ENCODE data around the gene FOXP1. TPM values are rescaled to one million over a fixed set of nuclear protein-coding genes. Genes with fewer than 3 reads are reported as not detected.

The FOXP1 gene
- total and polyA plus RNA-seq, 9 of the 15 experiments (the other 6 are each of a cell fraction or from before 2014, with no cell fraction given), result 7.7 to 34.5 (median 13.7) TPM

DNA sequence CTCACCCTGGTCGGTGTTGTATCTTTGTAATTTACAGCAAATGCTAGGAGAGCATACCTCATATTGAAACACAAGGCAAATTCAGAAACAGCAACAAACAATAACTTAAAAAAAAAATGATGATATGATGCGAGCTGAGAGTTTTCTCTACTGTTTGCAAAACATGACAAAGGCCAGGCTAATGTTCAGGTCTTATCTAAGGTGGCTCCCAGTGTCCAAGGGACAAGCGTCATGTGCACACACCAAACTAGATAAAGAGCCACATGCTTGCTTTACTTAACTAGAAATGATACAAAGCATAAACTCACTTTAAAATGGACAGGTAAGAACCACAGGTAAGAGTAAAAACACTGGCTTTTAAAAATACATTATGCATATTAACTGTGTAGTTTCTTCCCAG lies 375.9 kb downstream of the FOXP1 start (continued):
- TF ChIP-seq ZNF699 (CRISPR knock-in tag; IDR thresholded peaks at IDR 0.05; ENCODE audit: insufficient replicate concordance) (no peak), PHF21A (IDR thresholded peaks at IDR 0.05; ENCODE audit: borderline replicate concordance, low read depth) (no peak)
- TF ChIP-seq, protein P1, sequence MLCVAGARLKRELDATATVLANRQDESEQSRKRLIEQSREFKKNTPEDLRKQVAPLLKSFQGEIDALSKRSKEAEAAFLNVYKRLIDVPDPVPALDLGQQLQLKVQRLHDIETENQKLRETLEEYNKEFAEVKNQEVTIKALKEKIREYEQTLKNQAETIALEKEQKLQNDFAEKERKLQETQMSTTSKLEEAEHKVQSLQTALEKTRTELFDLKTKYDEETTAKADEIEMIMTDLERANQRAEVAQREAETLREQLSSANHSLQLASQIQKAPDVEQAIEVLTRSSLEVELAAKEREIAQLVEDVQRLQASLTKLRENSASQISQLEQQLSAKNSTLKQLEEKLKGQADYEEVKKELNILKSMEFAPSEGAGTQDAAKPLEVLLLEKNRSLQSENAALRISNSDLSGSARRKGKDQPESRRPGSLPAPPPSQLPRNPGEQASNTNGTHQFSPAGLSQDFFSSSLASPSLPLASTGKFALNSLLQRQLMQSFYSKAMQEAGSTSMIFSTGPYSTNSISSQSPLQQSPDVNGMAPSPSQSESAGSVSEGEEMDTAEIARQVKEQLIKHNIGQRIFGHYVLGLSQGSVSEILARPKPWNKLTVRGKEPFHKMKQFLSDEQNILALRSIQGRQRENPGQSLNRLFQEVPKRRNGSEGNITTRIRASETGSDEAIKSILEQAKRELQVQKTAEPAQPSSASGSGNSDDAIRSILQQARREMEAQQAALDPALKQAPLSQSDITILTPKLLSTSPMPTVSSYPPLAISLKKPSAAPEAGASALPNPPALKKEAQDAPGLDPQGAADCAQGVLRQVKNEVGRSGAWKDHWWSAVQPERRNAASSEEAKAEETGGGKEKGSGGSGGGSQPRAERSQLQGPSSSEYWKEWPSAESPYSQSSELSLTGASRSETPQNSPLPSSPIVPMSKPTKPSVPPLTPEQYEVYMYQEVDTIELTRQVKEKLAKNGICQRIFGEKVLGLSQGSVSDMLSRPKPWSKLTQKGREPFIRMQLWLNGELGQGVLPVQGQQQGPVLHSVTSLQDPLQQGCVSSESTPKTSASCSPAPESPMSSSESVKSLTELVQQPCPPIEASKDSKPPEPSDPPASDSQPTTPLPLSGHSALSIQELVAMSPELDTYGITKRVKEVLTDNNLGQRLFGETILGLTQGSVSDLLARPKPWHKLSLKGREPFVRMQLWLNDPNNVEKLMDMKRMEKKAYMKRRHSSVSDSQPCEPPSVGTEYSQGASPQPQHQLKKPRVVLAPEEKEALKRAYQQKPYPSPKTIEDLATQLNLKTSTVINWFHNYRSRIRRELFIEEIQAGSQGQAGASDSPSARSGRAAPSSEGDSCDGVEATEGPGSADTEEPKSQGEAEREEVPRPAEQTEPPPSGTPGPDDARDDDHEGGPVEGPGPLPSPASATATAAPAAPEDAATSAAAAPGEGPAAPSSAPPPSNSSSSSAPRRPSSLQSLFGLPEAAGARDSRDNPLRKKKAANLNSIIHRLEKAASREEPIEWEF (CRISPR knock-in tag; IDR thresholded peaks at IDR 0.05), result no peak

DNA sequence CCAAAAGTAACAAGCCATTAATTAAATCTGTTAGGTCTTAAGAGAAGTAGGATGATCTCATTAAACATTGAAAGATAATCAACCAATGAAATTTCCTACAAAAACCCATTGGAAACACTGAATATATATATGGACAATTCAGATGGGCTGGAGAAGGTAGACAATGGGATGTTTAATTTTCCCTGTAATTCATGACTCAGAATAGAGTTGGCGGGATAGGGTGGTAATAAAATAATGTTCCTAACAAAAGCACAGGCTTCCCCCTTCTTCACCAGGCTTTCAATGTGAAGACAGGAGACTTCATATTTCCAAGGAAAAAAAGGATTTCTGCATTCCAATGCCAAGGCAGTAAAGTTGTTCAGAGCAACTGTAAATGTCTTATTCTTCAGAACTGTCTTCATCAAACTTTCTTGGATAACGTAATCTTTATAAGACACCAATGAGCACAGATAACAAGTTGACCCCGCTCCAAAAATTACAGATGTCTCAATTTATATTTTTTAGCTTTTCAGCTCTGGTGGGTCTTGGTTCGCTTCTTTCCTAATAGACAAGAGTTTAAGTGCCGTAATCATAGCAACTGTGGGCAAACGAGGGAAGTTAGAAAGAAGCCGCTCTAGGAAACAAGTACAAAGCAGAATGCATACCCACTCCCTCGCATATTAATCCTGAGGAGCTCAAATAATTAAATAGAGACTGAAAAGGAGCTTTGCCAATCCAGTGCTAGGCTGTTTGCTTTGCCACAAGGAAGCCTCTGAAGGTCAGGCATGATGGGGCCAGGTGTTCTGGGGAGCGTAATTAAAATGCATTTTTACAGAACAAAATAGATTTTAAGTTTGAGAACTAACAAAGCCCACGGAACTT lies 377.0 kb downstream of the FOXP1 start:
- no peaks in the 10 kb centered on the region for H3K9me1 ChIP-seq (ENCODE audit: control insufficient read depth, insufficient read depth, low read length)
- DNase-seq (ENCODE audit: extremely low read depth in 1 of 4, low spot score in 3 of 4) (no peak), ATAC-seq (no peak), FAIRE-seq (no peak)
- H2AFZ ChIP-seq (ENCODE audit: low read depth, low read length), result no peak overlapping the region
- peaks cover 7 to 24% of the 10 kb centered on the region in 2 experiments for H3K4me1 ChIP-seq (replicated peaks in 1 of 2; ENCODE audit: control insufficient read depth in 2 of 2, insufficient read depth in 2 of 2, low read length in 2 of 2)
- peaks cover 3% of the 10 kb centered on the region for H4K20me1 ChIP-seq (replicated peaks; ENCODE audit: control insufficient read depth, insufficient read depth, low read length)
- no peaks in the 10 kb centered on the region for H3K9me3 ChIP-seq (replicated peaks; ENCODE audit: control insufficient read depth, insufficient read depth, low read depth, low read length)
- no peak overlapping the region for H3K4me3 ChIP-seq
- no TSS peak for BruUV-seq (replicated peaks)
- POLR2A ChIA-PET, result interaction anchor here (0.6 kb wide), 1 partner anchor 111 kb away, joined by 3 read pairs; no protein-coding TSS in a partner anchor
- no peaks in the 10 kb centered on the region for H3K79me2 ChIP-seq (ENCODE audit: control insufficient read depth, insufficient read depth, low read length)
- in situ Hi-C loops (cut with MboI), result no loop called here
- WGBS (ENCODE audit: insufficient coverage, low coverage, missing lambda C conversion rate), result 63% methylated on average over 10 of the region's 10 CpGs
- no peaks in the 10 kb centered on the region for H3K36me3 ChIP-seq (ENCODE audit: control insufficient read depth, insufficient read depth, low read length)
- H3K27ac ChIP-seq (ENCODE audit: extremely low read depth, low read depth, low read length), result no peak overlapping the region
- no peak overlapping the region for H3K9ac ChIP-seq (ENCODE audit: insufficient read depth in 1 of 2, low read depth in 2 of 2, low read length in 2 of 2)
- CTCF ChIA-PET (ENCODE audit: low intra/inter-chr PET ratio), result no interaction called here
- H3K27me3 ChIP-seq (ENCODE audit: control insufficient read depth in 2 of 2, insufficient read depth in 2 of 2, low read length in 2 of 2), result no peaks in the 10 kb centered on the region
- intact Hi-C loops (cut with micrococcal nuclease), result loop anchor here (5.0 kb wide), 1 partner anchor 74 kb away; no protein-coding TSS in a partner anchor
- H3K4me2 ChIP-seq (ENCODE audit: insufficient read depth, low read length), result no peak overlapping the region
- no peak for TF ChIP-seq HIVEP1 (CRISPR knock-in tag; IDR thresholded peaks at IDR 0.05)
- no peak for TF ChIP-seq MEF2A (IDR thresholded peaks at IDR 0.05; ENCODE audit: control insufficient read depth, low read depth, low read length)
- TF ChIP-seq ZZZ3 (IDR thresholded peaks at IDR 0.05), result no peak
